Skeletal muscle tissue (tissue), 4 donors: ENCODE measurements around the gene TRDN. TPM values are rescaled to one million over a fixed set of nuclear protein-coding genes. Genes with fewer than 3 reads are reported as not detected.

Source experiments
- H3K27ac ChIP-seq: one replicate; pipeline ENCODE4 v1.7.0; 2013; ENCODE audit warnings: mild to moderate bottlenecking, low read depth, low read length, inconsistent platforms
- H3K27me3 ChIP-seq, 3 donors: one replicate each; pipeline ENCODE4 v1.7.0; 2013; ENCODE audit warnings: low read length in 3 of 3; ENCODE audit not compliant: control insufficient read depth in 3 of 3, insufficient read depth in 3 of 3
- H3K36me3 ChIP-seq, 3 donors: one replicate each; pipeline ENCODE4 v1.7.0; 2013; ENCODE audit warnings: low read length in 3 of 3; ENCODE audit not compliant: control insufficient read depth in 3 of 3, insufficient read depth in 3 of 3
- H3K4me1 ChIP-seq, 3 donors: one replicate each; pipeline ENCODE4 v1.7.0; 2013; ENCODE audit warnings: low read length in 3 of 3, mild to moderate bottlenecking in 3 of 3; ENCODE audit not compliant: control insufficient read depth in 3 of 3, insufficient read depth in 3 of 3
- H3K4me3 ChIP-seq, 3 donors: one replicate each; pipeline ENCODE4 v1.7.0; 2013; ENCODE audit warnings: low read length in 3 of 3
- H3K9ac ChIP-seq, 3 donors: one replicate each; pipeline ENCODE4 v1.7.0; 2013; ENCODE audit warnings: low read length in 3 of 3, mild to moderate bottlenecking in 3 of 3, moderate library complexity in 2 of 3, low read depth in 1 of 3
- H3K9me3 ChIP-seq, 3 donors: one replicate each; pipeline ENCODE4 v1.7.0; 2013; ENCODE audit warnings: low read length in 3 of 3; ENCODE audit not compliant: control insufficient read depth in 3 of 3
- total RNA-seq: library from RNA; depleted of rRNA; stranded (reverse); fragments of >200 nt; gene quantifications from one replicate; pipeline ENCODE4 v1.2.3, GENCODE V29; 2014
- donor health status: Osteomylitis.

TRDN gene
- total RNA-seq, 1 donor from 2014 or later = 73.1 TPM

DNA sequence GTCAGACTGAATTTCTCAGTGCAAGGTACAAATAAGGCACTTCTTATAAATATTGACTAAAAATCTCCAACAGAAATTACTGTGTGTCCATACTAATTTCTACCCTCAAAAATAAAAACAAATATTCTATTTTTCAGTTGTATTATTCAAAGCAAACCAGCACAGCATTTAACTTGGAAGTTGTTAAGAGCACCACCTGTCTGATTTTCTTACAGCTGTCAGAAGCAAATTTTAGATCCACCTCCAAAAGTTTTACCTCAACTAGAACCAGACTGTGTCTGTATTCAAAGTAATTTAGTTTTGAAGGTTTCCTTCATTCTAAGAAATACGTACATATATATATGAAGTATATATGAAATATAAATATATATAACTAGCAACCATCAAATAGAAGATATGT lies 1.2 kb downstream of the TRDN start:
- Histone ChIP-seq H3K9me3 (no peaks in the 10 kb centered on the region), H3K27me3 (no peaks in the 10 kb centered on the region), H3K4me1 (peaks cover 0 to 8% (median 6%) of the 10 kb centered on the region in 3 donors), H3K27ac (peak overlapping the region; percentile 98), H3K9ac (peak overlapping the region; percentile 85 to 99 (median 96)), H3K36me3 (no peaks in the 10 kb centered on the region), H3K4me3 (peak overlapping the region; percentile 75 to 90 (median 78))

DNA sequence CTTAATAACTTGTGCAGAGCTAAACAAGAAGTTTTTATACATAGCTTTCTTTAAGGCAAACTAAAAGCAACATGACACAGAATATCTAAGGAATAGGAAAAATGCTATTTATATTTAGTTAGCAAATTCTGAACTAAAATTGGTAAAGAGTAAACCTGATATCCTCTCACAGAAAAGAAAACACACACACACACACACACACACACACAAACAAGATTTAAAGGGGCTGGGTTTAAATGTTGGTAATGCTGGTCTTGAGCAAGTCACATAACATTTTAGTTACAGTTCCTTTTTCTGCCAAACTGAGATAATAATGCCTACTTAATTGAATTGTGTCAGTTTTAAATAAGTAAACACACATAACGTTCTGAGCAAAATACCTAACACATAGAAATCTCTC lies 1.6 kb downstream of the TRDN start:
- peak overlapping the region; percentile 75 to 90 (median 78) for H3K4me3 ChIP-seq
- H3K27ac ChIP-seq = peak overlapping the region; percentile 98
- H3K36me3 ChIP-seq = no peaks in the 10 kb centered on the region
- peaks cover 0 to 8% (median 6%) of the 10 kb centered on the region in 3 donors for H3K4me1 ChIP-seq
- H3K27me3 ChIP-seq = no peaks in the 10 kb centered on the region
- H3K9ac ChIP-seq = peak overlapping the region; percentile 85 to 99 (median 96)
- no peaks in the 10 kb centered on the region for H3K9me3 ChIP-seq

GRCh38 chr6:123632641-123633040 lies 4.1 kb downstream of the TRDN start:
- H3K36me3 ChIP-seq = no peaks in the 10 kb centered on the region
- peak overlapping the region; percentile 33 to 96 (median 48) for H3K9ac ChIP-seq
- H3K27ac ChIP-seq = peak overlapping the region; percentile 98
- peak overlapping the region; percentile 75 to 90 (median 78) for H3K4me3 ChIP-seq
- H3K27me3 ChIP-seq = no peaks in the 10 kb centered on the region
- H3K4me1 ChIP-seq = peaks cover 3 to 10% (median 9%) of the 10 kb centered on the region in 3 donors
- no peaks in the 10 kb centered on the region for H3K9me3 ChIP-seq

DNA sequence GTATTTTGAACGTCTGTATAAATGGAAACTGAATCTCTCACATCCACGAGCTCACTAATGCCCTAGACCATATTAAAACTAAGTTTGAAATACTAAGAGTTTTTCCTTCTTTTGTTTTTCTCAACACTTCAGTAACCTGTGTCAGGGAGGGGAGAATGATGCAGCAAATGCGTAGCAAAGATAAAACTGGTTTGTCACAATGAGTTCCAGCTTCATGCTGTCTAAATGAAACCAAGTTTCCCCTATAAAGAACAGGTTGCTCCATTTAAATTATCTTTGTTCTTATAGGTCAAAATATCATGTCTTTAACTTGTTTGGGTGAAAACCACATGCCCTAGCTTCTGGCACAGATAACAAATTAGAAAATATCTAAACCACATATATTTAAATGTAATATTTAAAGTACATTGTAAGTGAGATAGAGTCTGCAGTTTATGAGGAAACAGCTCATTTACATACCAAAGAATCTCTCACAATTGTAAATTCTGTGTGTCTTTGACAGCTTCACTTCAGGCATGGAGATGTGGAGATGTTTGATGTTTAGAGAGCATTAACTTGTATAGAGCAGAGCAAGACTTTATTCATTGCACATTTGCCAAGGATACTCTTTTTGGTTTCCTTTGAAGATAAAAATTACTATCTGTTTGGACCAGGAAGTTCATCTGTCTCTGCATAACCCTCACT lies 7.3 kb downstream of the TRDN start:
- peak overlapping the region in 2 of 3 donors; percentile 4 to 25 for H3K9ac ChIP-seq
- H3K9me3 ChIP-seq = no peaks in the 10 kb centered on the region
- H3K4me1 ChIP-seq = peaks cover 8 to 33% (median 26%) of the 10 kb centered on the region in 3 donors
- peak overlapping the region in 2 of 3 donors; percentile 38 to 57 for H3K4me3 ChIP-seq
- H3K27me3 ChIP-seq = no peaks in the 10 kb centered on the region
- H3K27ac ChIP-seq = no peak overlapping the region
- H3K36me3 ChIP-seq = peaks cover 0 to 6% (median 0%) of the 10 kb centered on the region in 3 donors

DNA sequence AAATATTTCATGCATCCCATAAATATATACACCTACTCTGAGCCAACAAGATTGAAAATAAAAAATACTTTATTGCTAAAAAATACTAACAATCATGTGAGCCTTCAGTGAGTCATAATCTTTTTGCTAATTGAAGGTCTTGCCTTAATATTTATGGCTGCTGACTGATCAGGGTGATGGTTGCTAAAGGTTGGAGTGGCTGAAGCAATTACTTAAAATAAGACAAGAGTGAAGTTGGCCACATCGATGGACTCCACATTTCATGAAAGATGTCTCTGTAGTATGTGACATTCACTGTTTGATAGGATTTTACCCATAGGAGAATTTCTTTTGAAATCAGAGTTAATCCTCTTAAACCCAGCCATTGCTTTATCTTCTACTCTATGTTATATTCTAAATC lies 11.1 kb downstream of the TRDN start:
- Histone ChIP-seq H3K4me1 (peaks cover 21 to 45% (median 37%) of the 10 kb centered on the region in 3 donors), H3K4me3 (peak overlapping the region in 1 of 3 donors; percentile 43), H3K9me3 (no peaks in the 10 kb centered on the region), H3K36me3 (peaks cover 0 to 6% (median 0%) of the 10 kb centered on the region in 3 donors), H3K27me3 (no peaks in the 10 kb centered on the region), H3K9ac (no peak overlapping the region), H3K27ac (peak overlapping the region; percentile 37)

DNA sequence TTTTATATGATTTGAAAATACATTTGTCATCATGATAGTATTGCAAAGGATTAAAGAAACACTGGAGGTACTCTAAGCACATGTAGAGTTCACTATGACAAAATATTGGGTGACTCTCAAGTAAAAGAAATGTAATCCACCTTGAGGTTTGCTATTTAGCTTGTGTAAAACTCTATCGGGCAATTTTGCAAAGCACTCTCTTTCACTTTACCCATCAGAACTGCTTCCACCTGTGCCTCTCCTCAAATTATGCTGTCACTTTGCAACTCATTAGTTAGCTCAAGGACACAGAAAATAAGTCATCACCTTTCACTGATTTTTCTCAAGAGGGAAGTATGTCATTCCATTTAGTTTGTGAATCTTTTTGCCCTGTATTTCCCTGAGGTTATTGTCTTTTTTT lies 14.0 kb downstream of the TRDN start:
- Histone ChIP-seq H3K36me3 (peaks cover 0 to 6% (median 0%) of the 10 kb centered on the region in 3 donors), H3K4me3 (peak overlapping the region in 1 of 3 donors; percentile 11), H3K4me1 (peaks cover 29 to 49% (median 48%) of the 10 kb centered on the region in 3 donors)

DNA sequence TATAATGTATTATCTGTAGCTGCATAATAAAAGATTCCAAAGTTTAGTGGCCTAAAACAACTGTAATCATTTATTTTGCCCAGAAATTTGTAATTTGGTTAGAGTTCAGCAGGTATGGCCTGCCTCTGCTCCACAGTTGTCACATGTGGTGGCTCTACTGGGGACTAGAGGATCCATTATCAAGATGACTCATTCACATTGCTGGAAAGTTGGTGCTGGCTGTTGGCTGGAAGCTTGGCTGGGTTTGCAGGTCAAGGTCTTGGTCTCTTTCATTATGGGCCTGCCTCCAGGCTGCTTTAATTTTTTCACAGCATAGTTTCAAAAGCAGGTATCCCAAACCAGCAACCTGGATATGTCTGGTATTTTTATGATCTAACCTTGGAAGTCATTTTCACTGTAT lies 17.6 kb downstream of the TRDN start:
- Histone ChIP-seq H3K27ac (peak overlapping the region; percentile 66), H3K27me3 (no peaks in the 10 kb centered on the region), H3K4me1 (peaks cover 21 to 32% (median 30%) of the 10 kb centered on the region in 3 donors), H3K9me3 (no peaks in the 10 kb centered on the region), H3K9ac (no peak overlapping the region), H3K36me3 (no peaks in the 10 kb centered on the region), H3K4me3 (no peak overlapping the region)

More for the DNA sequence above, 14.0 kb downstream of the TRDN start:
- peak overlapping the region; percentile 63 for H3K27ac ChIP-seq
- H3K9ac ChIP-seq = peak overlapping the region in 2 of 3 donors; percentile 4 to 41
- H3K9me3 ChIP-seq = no peaks in the 10 kb centered on the region
- H3K27me3 ChIP-seq = no peaks in the 10 kb centered on the region

- Histone ChIP-seq H3K4me3 (peak overlapping the region in 1 of 3 donors; percentile 56), H3K9me3 (no peaks in the 10 kb centered on the region), H3K36me3 (peaks cover 0 to 2% (median 0%) of the 10 kb centered on the region in 3 donors), H3K27ac (peak overlapping the region; percentile 66), H3K9ac (peak overlapping the region in 1 of 3 donors; percentile 21), H3K4me1 (peaks cover 23 to 26% (median 23%) of the 10 kb centered on the region in 3 donors), H3K27me3 (no peaks in the 10 kb centered on the region)
Observed at GRCh38 chr6:123616942-123617341, 19.8 kb downstream of the TRDN start.

- no peaks in the 10 kb centered on the region for H3K27me3 ChIP-seq
- no peak overlapping the region for H3K9ac ChIP-seq
- peak overlapping the region in 1 of 3 donors; percentile 56 for H3K4me3 ChIP-seq
- H3K27ac ChIP-seq = peak overlapping the region; percentile 19
- H3K36me3 ChIP-seq = peaks cover 0 to 2% (median 0%) of the 10 kb centered on the region in 3 donors
- peaks cover 19 to 24% (median 21%) of the 10 kb centered on the region in 3 donors for H3K4me1 ChIP-seq
- no peaks in the 10 kb centered on the region for H3K9me3 ChIP-seq
Observed at GRCh38 chr6:123616016-123616415, 20.7 kb downstream of the TRDN start.

- peaks cover 10 to 26% (median 21%) of the 10 kb centered on the region in 3 donors for H3K4me1 ChIP-seq
- H3K9me3 ChIP-seq = no peaks in the 10 kb centered on the region
- H3K4me3 ChIP-seq = no peak overlapping the region
- H3K36me3 ChIP-seq = peaks cover 0 to 2% (median 0%) of the 10 kb centered on the region in 3 donors
- H3K27ac ChIP-seq = no peak overlapping the region
- H3K9ac ChIP-seq = no peak overlapping the region
- no peaks in the 10 kb centered on the region for H3K27me3 ChIP-seq
Observed at GRCh38 chr6:123610779-123611178, 26.0 kb downstream of the TRDN start.
